Spleen (tissue), 7 donors: Measurements from ENCODE around the gene MR1.

Source experiments
- POLR2AphosphoS5 ChIP-seq, 3 donors: sonication (generic); formaldehyde crosslinking; IDR thresholded peaks; one replicate each; pipeline ENCODE4 v1.5.1; 2017; ENCODE audit warnings: antibody characterized with exemption in 3 of 3
- TF ChIP-seq, protein P1 (sequence below), 11 experiments: fragments of 200-600 bp in 7 of 11; fragments of 450-650 bp in 4 of 11; sonication (generic) in 4 of 11; IDR thresholded peaks in 8 of 11; conservative IDR thresholded peaks in 3 of 11; 1 replicate in 7 of 11; 2 replicates in 4 of 11; pipeline versions ENCODE4 v1.4.0 to v1.8.0; 2016 to 2021; ENCODE audit warnings: antibody characterized with exemption in 11 of 11, inconsistent platforms in 4 of 11, mild to moderate bottlenecking in 1 of 11
- donor health status: DM: no; HTN: no; CAD: no; lungs with moderate emphysema.
- donor health status: DM: no; HTN: no; CAD: no.
- donor health status: DM: no; HTN: no; CAD: no.

GRCh38 chr1:181044449-181044966 lies 10.7 kb downstream of the MR1 start:
- TF ChIP-seq, protein P1, sequence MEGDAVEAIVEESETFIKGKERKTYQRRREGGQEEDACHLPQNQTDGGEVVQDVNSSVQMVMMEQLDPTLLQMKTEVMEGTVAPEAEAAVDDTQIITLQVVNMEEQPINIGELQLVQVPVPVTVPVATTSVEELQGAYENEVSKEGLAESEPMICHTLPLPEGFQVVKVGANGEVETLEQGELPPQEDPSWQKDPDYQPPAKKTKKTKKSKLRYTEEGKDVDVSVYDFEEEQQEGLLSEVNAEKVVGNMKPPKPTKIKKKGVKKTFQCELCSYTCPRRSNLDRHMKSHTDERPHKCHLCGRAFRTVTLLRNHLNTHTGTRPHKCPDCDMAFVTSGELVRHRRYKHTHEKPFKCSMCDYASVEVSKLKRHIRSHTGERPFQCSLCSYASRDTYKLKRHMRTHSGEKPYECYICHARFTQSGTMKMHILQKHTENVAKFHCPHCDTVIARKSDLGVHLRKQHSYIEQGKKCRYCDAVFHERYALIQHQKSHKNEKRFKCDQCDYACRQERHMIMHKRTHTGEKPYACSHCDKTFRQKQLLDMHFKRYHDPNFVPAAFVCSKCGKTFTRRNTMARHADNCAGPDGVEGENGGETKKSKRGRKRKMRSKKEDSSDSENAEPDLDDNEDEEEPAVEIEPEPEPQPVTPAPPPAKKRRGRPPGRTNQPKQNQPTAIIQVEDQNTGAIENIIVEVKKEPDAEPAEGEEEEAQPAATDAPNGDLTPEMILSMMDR (IDR thresholded peaks at IDR 0.05 in 8 of 11, conservative IDR thresholded peaks at IDR 0.05 in 3 of 11) = no peak
- peak in 1 of 3 donors; percentile 16 for TF ChIP-seq POLR2AphosphoS5 (IDR thresholded peaks at IDR 0.05)
